Neural cell (in vitro differentiated cells): ENCODE measurements around the gene RGS6. TPM values are rescaled to one million over a fixed set of nuclear protein-coding genes. Genes with fewer than 3 reads are reported as not detected.

Experiments
- H2AFZ ChIP-seq: fragments of 200-600, 300-800 bp; sonication (generic), shearing (Covaris generic); 2 replicates; pipeline ENCODE4 v1.6.0; 2014; ENCODE audit warnings: low read depth, mild to moderate bottlenecking, antibody characterized with exemption, low read length, moderate library complexity
- H3F3A ChIP-seq: fragments of 200-600 bp; shearing (Covaris generic); 2 replicates; pipeline ENCODE4 v1.6.1; 2016; ENCODE audit warnings: mild to moderate bottlenecking, moderate library complexity, mixed read lengths, antibody characterized with exemption, low read length; ENCODE audit not compliant: insufficient read depth, poor library complexity, severe bottlenecking
- H3K27ac ChIP-seq: fragments of 200-600, 300-800 bp; sonication (generic), shearing (Covaris generic); 2 replicates; pipeline ENCODE4 v1.5.1; 2014; ENCODE audit warnings: mild to moderate bottlenecking, low read length, moderate library complexity
- H3K27me3 ChIP-seq: fragments of 300-800, 200-600 bp; sonication (generic), shearing (Covaris generic); 2 replicates; pipeline ENCODE4 v1.6.0; 2014; ENCODE audit warnings: mild to moderate bottlenecking, low read depth, low read length, moderate library complexity; ENCODE audit not compliant: insufficient read depth
- H3K36me3 ChIP-seq: fragments of 300-800, 200-600 bp; sonication (generic), shearing (Covaris generic); 2 replicates; pipeline ENCODE4 v1.5.1; 2014; ENCODE audit warnings: mild to moderate bottlenecking, antibody characterized with exemption, low read length, moderate library complexity; ENCODE audit not compliant: insufficient read depth
- H3K4me2 ChIP-seq: fragments of 300-800, 200-600 bp; sonication (generic), shearing (Covaris generic); 2 replicates; pipeline ENCODE4 v1.6.0; 2014; ENCODE audit warnings: mild to moderate bottlenecking, low read length
- H3K4me3 ChIP-seq: fragments of 300-800, 200-600 bp; sonication (generic), shearing (Covaris generic); 2 replicates; pipeline ENCODE4 v1.5.1; 2014; ENCODE audit warnings: mild to moderate bottlenecking, low read length, moderate library complexity
- H3K79me2 ChIP-seq: fragments of 200-600 bp; shearing (Covaris generic); replicated peaks from 2 replicates; pipeline ENCODE4 v1.6.0; 2014; ENCODE audit warnings: mild to moderate bottlenecking, low read length, moderate library complexity; ENCODE audit not compliant: insufficient read depth
- H3K9ac ChIP-seq: fragments of 300-800, 200-600 bp; sonication (generic), shearing (Covaris generic); 2 replicates; pipeline ENCODE4 v1.6.1; 2016; ENCODE audit warnings: mild to moderate bottlenecking, low read length, mixed read lengths
- H3K9me2 ChIP-seq: fragments of 200-600 bp; shearing (Covaris generic); 2 replicates; pipeline ENCODE4 v1.6.1; 2016; ENCODE audit warnings: mild to moderate bottlenecking, low read length, mixed read lengths; ENCODE audit not compliant: insufficient read depth
- H3K9me3 ChIP-seq: fragments of 200-600, 300-800 bp; sonication (generic), shearing (Covaris generic); 2 replicates; pipeline ENCODE4 v1.6.1; 2016; ENCODE audit warnings: mild to moderate bottlenecking, mixed run types, low read length, moderate library complexity, mixed read lengths
- H4K20me1 ChIP-seq: fragments of 200-600 bp; shearing (Covaris generic); 2 replicates; pipeline ENCODE4 v1.6.1; 2016; ENCODE audit warnings: mild to moderate bottlenecking, mixed run types; ENCODE audit not compliant: insufficient read depth
- CTCF ChIP-seq: fragments of 450-650 bp; IDR thresholded peaks from 2 replicates; pipeline ENCODE4 v1.5.1; 2014; ENCODE audit warnings: antibody characterized with exemption, mild to moderate bottlenecking, moderate library complexity; ENCODE audit not compliant: poor library complexity, severe bottlenecking
- EP300 ChIP-seq: fragments of 450-650 bp; conservative IDR thresholded peaks from 2 replicates; pipeline ENCODE4 v1.6.1; 2014; ENCODE audit warnings: antibody characterized with exemption, mild to moderate bottlenecking, moderate library complexity; ENCODE audit not compliant: poor library complexity, severe bottlenecking
- EZH2 ChIP-seq: fragments of 200-600, 300-800 bp; shearing (Covaris generic), sonication (generic); IDR thresholded peaks from 2 replicates; pipeline ENCODE4 v1.6.1; 2014; ENCODE audit warnings: antibody characterized with exemption, low read length, borderline replicate concordance, mild to moderate bottlenecking; ENCODE audit not compliant: insufficient read depth, poor library complexity, severe bottlenecking
- MXI1 ChIP-seq: fragments of 450-650 bp; conservative IDR thresholded peaks from 2 replicates; pipeline ENCODE4 v1.6.1; 2014; ENCODE audit warnings: antibody characterized with exemption, mild to moderate bottlenecking; ENCODE audit not compliant: poor library complexity, severe bottlenecking
- POLR2AphosphoS5 ChIP-seq: IDR thresholded peaks from 2 replicates; pipeline ENCODE4 v1.6.1; 2012
- RAD21 ChIP-seq: fragments of 450-650 bp; conservative IDR thresholded peaks from 2 replicates; pipeline ENCODE4 v1.6.1; 2014; ENCODE audit warnings: antibody characterized with exemption, mild to moderate bottlenecking, moderate library complexity
- REST ChIP-seq: IDR thresholded peaks from 2 replicates; pipeline ENCODE4 v1.6.1; 2012; ENCODE audit warnings: borderline replicate concordance
- SMC3 ChIP-seq: fragments of 450-650 bp; conservative IDR thresholded peaks from 2 replicates; pipeline ENCODE4 v1.6.1; 2014; ENCODE audit warnings: antibody characterized with exemption, mild to moderate bottlenecking, moderate library complexity; ENCODE audit not compliant: poor library complexity
- TAF1 ChIP-seq: IDR thresholded peaks from 2 replicates; pipeline ENCODE4 v1.6.1; 2012; ENCODE audit warnings: low read depth
- polyA plus RNA-seq: library from polyadenylated mRNA; depleted of rRNA; stranded (reverse); fragments of >200 nt; gene quantifications from 2 replicates; pipeline ENCODE4 v1.2.3, GENCODE V29; 2014

RGS6 gene
- polyA plus RNA-seq, 1 donor from 2014 or later = 7.3 TPM

GRCh38 chr14:72402377-72402772 is 470.1 kb downstream of the RGS6 start:
- H3K9me2 ChIP-seq = no peaks in the 10 kb centered on the region
- H3K27ac ChIP-seq = no peak overlapping the region
- no peaks in the 10 kb centered on the region for H3K27me3 ChIP-seq
- no peaks in the 10 kb centered on the region for H3K36me3 ChIP-seq
- H3K79me2 ChIP-seq = no peaks in the 10 kb centered on the region
- no peaks in the 10 kb centered on the region for H3K9me3 ChIP-seq
- H2AFZ ChIP-seq = no peak overlapping the region
- no peak for TF ChIP-seq MXI1
- no peak for TF ChIP-seq TAF1
- no peak for TF ChIP-seq SMC3
- no peak for TF ChIP-seq EP300
- TF ChIP-seq POLR2AphosphoS5 = no peak
- TF ChIP-seq RAD21 = no peak
- TF ChIP-seq CTCF = no peak
- TF ChIP-seq EZH2 = no peak
- no peak for TF ChIP-seq REST
- no peaks in the 10 kb centered on the region for H4K20me1 ChIP-seq
- H3K9ac ChIP-seq = no peak overlapping the region
- H3K4me3 ChIP-seq = no peak overlapping the region
- H3F3A ChIP-seq = no peaks in the 10 kb centered on the region
- no peak overlapping the region for H3K4me2 ChIP-seq

DNA sequence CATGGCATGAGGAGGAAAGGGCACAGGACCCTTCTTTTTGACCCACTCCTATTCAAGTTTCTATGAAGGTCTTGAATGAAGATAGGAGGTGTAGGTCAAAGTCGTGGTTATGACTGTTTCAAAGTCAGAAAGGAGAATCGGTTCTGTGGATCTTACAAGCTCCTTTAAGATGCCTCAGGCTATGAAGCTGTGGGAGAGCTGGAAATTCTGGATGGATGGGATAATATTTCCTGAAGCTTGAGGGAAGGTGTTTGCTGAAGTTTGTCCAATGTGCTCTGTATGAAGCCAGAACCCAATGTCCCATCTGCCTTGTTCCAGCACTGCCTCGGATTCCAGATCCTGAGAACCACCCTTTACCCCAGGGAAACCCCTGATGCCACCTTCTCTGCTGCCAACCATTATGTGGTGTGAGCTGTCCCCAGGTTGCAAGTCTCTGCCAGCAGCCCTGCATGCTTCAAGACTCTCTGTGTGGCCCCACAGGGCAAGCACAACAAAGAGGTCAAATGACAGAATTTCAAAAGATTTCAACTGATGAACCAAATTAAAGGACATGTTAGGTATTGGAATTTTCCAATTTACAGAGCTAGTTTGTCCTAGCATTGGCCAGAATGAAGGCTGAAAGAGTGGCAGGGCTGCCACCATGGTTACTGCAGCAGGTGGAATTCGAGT is 472.0 kb downstream of the RGS6 start:
- H3K9me3 ChIP-seq = no peaks in the 10 kb centered on the region
- TF ChIP-seq REST (no peak), EP300 (no peak), RAD21 (no peak), TAF1 (no peak)
- H3K9me2 ChIP-seq = no peaks in the 10 kb centered on the region
- H4K20me1 ChIP-seq = no peaks in the 10 kb centered on the region
- H2AFZ ChIP-seq = no peak overlapping the region
- H3K9ac ChIP-seq = no peak overlapping the region
- no peak overlapping the region for H3K27ac ChIP-seq
- no peak overlapping the region for H3K4me2 ChIP-seq
- H3K36me3 ChIP-seq = no peaks in the 10 kb centered on the region
- no peak overlapping the region for H3K4me3 ChIP-seq
- H3K79me2 ChIP-seq = no peaks in the 10 kb centered on the region
- H3K27me3 ChIP-seq = no peaks in the 10 kb centered on the region
- H3F3A ChIP-seq = no peaks in the 10 kb centered on the region
